A549 treated with AZD2906 at 1 μM for 4 hours (cell line): ENCODE results near the gene PFN2. TPM values are rescaled to one million over a fixed set of nuclear protein-coding genes. Genes with fewer than 3 reads are reported as not detected.

ENCODE experiments used
- total RNA-seq: library from RNA; stranded (reverse); fragments of 200-300 nt; extraction: Qiagen RNA extraction; gene quantifications from 5 replicates; pipeline ENCODE4 v1.2.3, GENCODE V29; 2022

PFN2 gene
- 132 to 186 TPM (median 148 TPM) in 5 replicates for total RNA-seq

GRCh38 chr3:149970716-149971402 is at the start of gene PFN2:
PFN2 (minus strand) TSS chr3:149970895; CDS start chr3:149970856, 39 bp downstream.

Other genes starting within 250 kb of the PFN2 start
- 31.5 to 37.3 TPM (median 34.2 TPM) in 5 replicates for gene COMMD2, start 218.4 kb downstream of the PFN2 start, total RNA-seq
- not detected in 5 replicates for gene ANKUB1, start 178.3 kb downstream of the PFN2 start, total RNA-seq
- gene RNF13, start 157.7 kb downstream of the PFN2 start, total RNA-seq: 32.0 to 61.1 TPM (median 38.1 TPM) in 5 replicates